AG09309 (cell line): Measurements from ENCODE around the gene FAM162A.
A peak's percentile ranks its signal among the peaks of the same experiment; 100 is the strongest.

Experiments
- DNase-seq: peaks from one replicate; pipeline ENCODE4 v3.0.0-alpha.2; 2010; ENCODE audit warnings: low read depth
- H3K4me3 ChIP-seq: 2 replicates; pipeline ENCODE4 v1.5.1; 2011; ENCODE audit warnings: mild to moderate bottlenecking, low read depth, low read length, moderate library complexity; ENCODE audit not compliant: control insufficient read depth
- TF ChIP-seq, protein P1 (sequence below): IDR thresholded peaks from 2 replicates; pipeline ENCODE4 v1.5.1; 2011; ENCODE audit warnings: mild to moderate bottlenecking, low read depth, low read length, inconsistent platforms; ENCODE audit not compliant: insufficient read depth, control insufficient read depth; ENCODE audit errors: missing control alignments

Gene FAM162A

DNA sequence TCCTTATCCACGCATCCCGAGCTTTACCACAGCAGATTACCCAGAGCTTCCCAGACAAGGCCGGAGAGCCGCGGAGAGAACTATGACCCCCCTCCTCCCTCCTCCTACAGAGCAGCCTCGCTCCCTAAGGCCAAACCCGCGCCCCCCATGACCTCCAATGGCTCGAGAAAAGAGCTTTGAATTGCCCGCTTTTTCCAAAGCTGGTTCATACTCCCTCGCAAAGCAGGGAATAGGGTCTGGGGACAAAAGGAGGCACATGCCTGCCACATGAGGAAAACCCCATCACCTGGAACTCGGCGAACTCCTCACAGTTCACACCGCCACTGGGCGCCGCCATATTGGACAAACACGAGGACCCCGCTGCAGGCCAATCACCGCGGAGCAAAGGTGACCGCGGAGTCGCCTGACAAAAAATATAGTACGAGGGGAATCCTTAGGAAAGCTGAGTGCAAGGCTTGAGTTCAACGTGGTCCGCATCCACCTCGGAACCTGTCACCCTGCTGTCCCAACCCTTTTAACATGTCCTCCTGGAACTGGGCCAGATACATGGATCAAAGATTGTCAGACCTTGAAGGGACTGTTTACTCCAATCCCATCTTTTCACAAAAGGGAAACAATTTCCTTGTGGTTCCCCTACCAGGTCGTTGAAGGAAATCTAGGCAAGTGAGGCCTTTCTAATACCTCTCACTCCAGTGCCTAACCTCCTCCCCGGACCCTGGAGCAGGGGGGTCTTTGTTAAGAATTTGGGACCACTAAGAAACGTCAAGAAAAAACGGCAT, 905 bp upstream of the FAM162A start, which contains the start of gene MIX23:
Gene MIX23 (minus strand): TSS at position 344 of the 779 bp plus-strand sequence. CDS start 7 bp downstream, at position 337.
- TF ChIP-seq, protein P1, sequence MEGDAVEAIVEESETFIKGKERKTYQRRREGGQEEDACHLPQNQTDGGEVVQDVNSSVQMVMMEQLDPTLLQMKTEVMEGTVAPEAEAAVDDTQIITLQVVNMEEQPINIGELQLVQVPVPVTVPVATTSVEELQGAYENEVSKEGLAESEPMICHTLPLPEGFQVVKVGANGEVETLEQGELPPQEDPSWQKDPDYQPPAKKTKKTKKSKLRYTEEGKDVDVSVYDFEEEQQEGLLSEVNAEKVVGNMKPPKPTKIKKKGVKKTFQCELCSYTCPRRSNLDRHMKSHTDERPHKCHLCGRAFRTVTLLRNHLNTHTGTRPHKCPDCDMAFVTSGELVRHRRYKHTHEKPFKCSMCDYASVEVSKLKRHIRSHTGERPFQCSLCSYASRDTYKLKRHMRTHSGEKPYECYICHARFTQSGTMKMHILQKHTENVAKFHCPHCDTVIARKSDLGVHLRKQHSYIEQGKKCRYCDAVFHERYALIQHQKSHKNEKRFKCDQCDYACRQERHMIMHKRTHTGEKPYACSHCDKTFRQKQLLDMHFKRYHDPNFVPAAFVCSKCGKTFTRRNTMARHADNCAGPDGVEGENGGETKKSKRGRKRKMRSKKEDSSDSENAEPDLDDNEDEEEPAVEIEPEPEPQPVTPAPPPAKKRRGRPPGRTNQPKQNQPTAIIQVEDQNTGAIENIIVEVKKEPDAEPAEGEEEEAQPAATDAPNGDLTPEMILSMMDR = no peak
- peak within 1 kb of the TSS; percentile 91 for H3K4me3 ChIP-seq
- DNase-seq = peak; percentile 33

DNA sequence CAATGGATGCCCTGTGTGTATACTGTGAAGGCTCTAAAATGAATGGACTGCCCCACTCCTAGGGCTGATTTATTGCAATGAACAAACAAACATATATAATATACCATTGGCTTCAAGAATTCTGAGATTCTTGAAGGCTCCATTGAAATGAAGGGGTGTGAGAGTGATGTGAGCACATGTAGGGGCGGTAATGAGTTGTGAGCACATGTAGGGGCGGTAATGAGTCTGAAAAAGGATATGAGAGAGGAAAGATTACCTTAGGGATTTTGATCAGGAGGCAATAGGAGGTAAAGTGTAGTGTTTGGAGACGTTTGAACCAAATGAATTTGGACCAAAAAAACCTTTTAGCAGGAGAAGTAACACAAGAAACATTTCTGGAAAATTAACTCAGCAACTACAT, 3.7 kb downstream of the FAM162A start:
- H3K4me3 ChIP-seq = no peak overlapping the region
- TF ChIP-seq, protein P1 = no peak
- no peak for DNase-seq

DNA sequence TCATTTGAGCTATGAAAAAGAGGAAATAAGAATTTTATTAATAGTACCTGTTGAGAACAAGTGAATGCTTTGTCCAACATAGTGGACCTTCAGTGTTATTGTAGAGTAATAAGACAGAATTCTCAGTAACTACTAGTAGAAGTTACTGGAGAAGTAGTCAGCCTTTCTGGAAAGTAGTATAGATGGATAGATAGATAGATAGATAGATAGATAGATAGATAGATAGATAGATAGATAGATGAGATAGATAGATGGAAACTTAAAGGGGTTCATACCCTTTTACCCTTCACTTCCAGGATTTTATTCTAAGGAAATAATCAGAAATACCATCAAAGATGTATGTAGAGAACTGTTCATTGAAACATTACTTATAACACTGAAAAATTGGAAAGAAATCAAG, 5.2 kb downstream of the FAM162A start:
- no peak overlapping the region for H3K4me3 ChIP-seq
- TF ChIP-seq, protein P1 = no peak
- no peak for DNase-seq

DNA sequence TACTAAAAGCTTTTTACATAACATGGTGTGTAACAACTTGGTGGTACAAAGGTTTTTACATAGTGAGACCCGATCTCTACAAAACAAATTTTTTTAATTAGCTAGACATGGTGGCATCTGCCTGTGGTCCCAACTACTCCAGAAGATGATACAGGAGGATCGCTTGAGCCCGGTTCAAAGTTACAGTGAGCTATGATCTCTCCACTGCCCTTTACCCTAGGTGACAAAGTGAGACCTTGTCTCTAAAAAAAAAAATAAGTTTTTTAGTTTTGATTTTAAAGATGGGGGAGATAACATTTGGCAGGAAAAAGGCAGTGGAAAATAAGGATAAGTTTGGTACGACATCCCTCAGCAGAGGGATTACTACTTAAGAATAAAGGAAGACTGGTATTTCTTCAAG, 5.9 kb downstream of the FAM162A start:
- TF ChIP-seq, protein P1 = no peak
- no peak overlapping the region for H3K4me3 ChIP-seq

DNA sequence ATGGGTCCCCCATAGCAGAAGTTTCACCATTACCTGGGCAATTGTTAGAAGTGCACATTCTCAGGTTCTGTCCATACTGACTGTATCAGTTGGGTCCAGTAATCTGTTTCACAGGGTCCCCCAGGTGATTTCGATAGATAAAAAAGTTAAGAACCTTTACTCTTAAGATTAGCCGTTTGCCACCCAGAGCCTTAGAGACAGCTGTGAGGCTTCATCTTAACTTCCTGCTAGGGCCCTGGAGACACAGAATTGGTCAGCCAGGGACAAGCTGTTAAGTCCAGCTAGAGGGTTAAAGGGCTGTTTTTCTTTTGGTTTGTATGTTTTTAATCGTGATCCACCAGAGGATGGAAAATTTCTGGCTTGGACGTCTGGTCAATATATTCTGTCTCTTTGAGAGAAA, 6.7 kb downstream of the FAM162A start:
- DNase-seq = no peak
- no peak overlapping the region for H3K4me3 ChIP-seq
- TF ChIP-seq, protein P1 = no peak

More for the DNA sequence above, 5.9 kb downstream of the FAM162A start:
- DNase-seq = no peak

DNA sequence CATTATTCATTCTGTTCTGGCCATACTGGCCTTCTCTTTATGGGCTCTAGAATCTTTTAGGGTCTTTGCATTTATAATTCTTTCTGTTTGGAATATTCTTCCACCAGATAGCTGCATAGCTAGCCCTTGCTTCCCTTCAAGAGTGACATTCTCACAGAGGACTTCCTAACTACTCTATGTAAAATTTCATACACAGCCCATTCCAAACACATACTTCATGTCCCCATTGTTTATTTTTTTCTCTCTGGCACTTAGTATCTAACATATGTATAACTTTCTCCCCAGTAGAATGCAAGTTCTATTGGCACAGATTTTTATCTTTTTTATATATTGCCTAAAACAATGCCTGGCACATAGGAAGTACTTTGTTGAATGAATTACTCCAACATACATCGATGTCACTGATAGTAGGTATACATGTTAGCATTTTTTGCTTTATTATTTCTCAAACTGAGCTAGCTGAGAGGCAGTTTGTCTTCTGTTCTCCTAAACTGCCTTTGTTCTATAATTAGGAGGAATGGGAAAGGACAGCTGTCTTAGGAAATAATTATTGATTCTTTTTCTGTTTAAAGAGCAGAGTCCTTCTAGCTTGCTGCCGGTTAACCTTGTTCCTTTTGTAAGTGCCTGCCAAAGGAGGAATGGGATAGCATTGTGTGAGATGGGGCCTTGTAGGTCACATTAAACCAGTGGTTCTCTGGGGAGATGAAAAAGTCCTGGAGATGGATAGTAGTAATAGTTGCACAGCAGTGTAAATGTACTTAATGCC, 7.9 kb downstream of the FAM162A start:
- no peak for DNase-seq
- H3K4me3 ChIP-seq = no peak overlapping the region
- TF ChIP-seq, protein P1 = no peak
